Endothelial cell of umbilical vein (primary cell): Measurements from ENCODE around the gene FAM200C. TPM values are rescaled to one million over a fixed set of nuclear protein-coding genes. Genes with fewer than 3 reads are reported as not detected.

Experiments used
- BruUV-seq: library from RNA; stranded (reverse); fragments of 400-500 nt; replicated peaks from 2 replicates; lab custom pipeline; 2021; lab: Mats Ljungman, UMichigan
- CTCF ChIA-PET: fragments of 300-600, 350-600 bp; sonication (Branson Sonifier 250); formaldehyde crosslinking; loops from one replicate; lab custom pipeline; 2021; ENCODE audit warnings: antibody characterized with exemption, inconsistent platforms; lab: Charles Lee
- POLR2A ChIA-PET: fragments of 300-600, 350-600 bp; sonication (Branson Sonifier 250); formaldehyde crosslinking; loops from one replicate; lab custom pipeline; 2021; ENCODE audit warnings: antibody characterized with exemption, inconsistent platforms; lab: Charles Lee
- DNase-seq: peaks from one replicate; pipeline ENCODE4 v3.0.0-alpha.2; 2011; ENCODE audit warnings: low read depth, low spot score
- FAIRE-seq: peaks from 2 replicates; lab custom pipeline; 2011; peaks lifted over from hg19 to GRCh38; lab: Jason Lieb, UNC
- H2AFZ ChIP-seq: 2 replicates; pipeline ENCODE4 v1.6.0; 2012; ENCODE audit warnings: low read depth, low read length, control low read depth, inconsistent platforms
- H3K27ac ChIP-seq: 2 replicates; pipeline ENCODE4 v1.5.1; 2011; ENCODE audit warnings: low read depth, mild to moderate bottlenecking, control low read depth, low read length, moderate library complexity; ENCODE audit not compliant: insufficient read depth
- H3K27me3 ChIP-seq, 2 experiments: 2 replicates each; pipeline versions ENCODE4 v1.6.0 to v1.6.1; 2011; ENCODE audit warnings: low read length in 2 of 2, mixed read lengths in 1 of 2; ENCODE audit not compliant: control insufficient read depth in 2 of 2, insufficient read depth in 2 of 2
- H3K36me3 ChIP-seq, 2 experiments: 2 replicates in 1 of 2; 3 replicates in 1 of 2; pipeline ENCODE4 v1.5.1; 2011; ENCODE audit warnings: low read length in 2 of 2, mild to moderate bottlenecking in 1 of 2, moderate library complexity in 1 of 2; ENCODE audit not compliant: control insufficient read depth in 2 of 2, insufficient read depth in 2 of 2; ENCODE audit errors: extremely low read depth in 1 of 2
- H3K4me1 ChIP-seq: 3 replicates; pipeline ENCODE4 v1.5.1; 2011; ENCODE audit warnings: mild to moderate bottlenecking, low read length; ENCODE audit not compliant: control insufficient read depth, insufficient read depth; ENCODE audit errors: extremely low read depth
- H3K4me2 ChIP-seq: 2 replicates; pipeline ENCODE4 v1.6.1; 2011; ENCODE audit warnings: low read length, control low read depth, mixed read lengths; ENCODE audit not compliant: insufficient read depth
- H3K4me3 ChIP-seq, 3 experiments: fragments of 200-600 bp in 1 of 3; sonication (generic), shearing (Covaris generic) in 1 of 3; replicated peaks in 1 of 3; 2 replicates each; pipeline ENCODE4 v1.5.1; 2011 to 2016; ENCODE audit warnings: control low read depth in 3 of 3, low read length in 3 of 3, mild to moderate bottlenecking in 2 of 3, inconsistent platforms in 1 of 3, low read depth in 1 of 3, moderate library complexity in 1 of 3; ENCODE audit not compliant: insufficient read depth in 1 of 3
- H3K79me2 ChIP-seq: 2 replicates; pipeline ENCODE4 v1.6.0; 2012; ENCODE audit warnings: low read length, inconsistent platforms; ENCODE audit not compliant: control insufficient read depth, insufficient read depth
- H3K9ac ChIP-seq: replicated peaks from 2 replicates; pipeline ENCODE3; 2011; ENCODE audit warnings: low read length, control low read depth; ENCODE audit not compliant: insufficient read depth; ENCODE audit errors: extremely low read depth
- H3K9me1 ChIP-seq: replicated peaks from 3 replicates; pipeline ENCODE4 v1.6.0; 2011; ENCODE audit warnings: mild to moderate bottlenecking, low read length; ENCODE audit not compliant: control insufficient read depth, insufficient read depth; ENCODE audit errors: extremely low read depth
- H3K9me3 ChIP-seq: replicated peaks from 2 replicates; pipeline ENCODE4 v1.5.1; 2012; ENCODE audit warnings: low read length, inconsistent platforms; ENCODE audit not compliant: control insufficient read depth, insufficient read depth
- H4K20me1 ChIP-seq: replicated peaks from 2 replicates; pipeline ENCODE3; 2011; ENCODE audit warnings: mild to moderate bottlenecking, low read length; ENCODE audit not compliant: control insufficient read depth, insufficient read depth; ENCODE audit errors: extremely low read depth
- CTCF ChIP-seq, 2 donors: IDR thresholded peaks; 1 replicate in 1 of 2; 2 replicates in 1 of 2; pipeline ENCODE4 v1.5.1; 2011; ENCODE audit warnings: low read length in 2 of 2, mild to moderate bottlenecking in 2 of 2, moderate library complexity in 2 of 2, control low read depth in 1 of 2, inconsistent platforms in 1 of 2, low read depth in 1 of 2; ENCODE audit not compliant: insufficient read depth in 1 of 2; ENCODE audit errors: extremely low read depth in 1 of 2
- FOS ChIP-seq: IDR thresholded peaks from 2 replicates; pipeline ENCODE4 v1.6.1; 2011; ENCODE audit warnings: mild to moderate bottlenecking, low read length, moderate library complexity, borderline replicate concordance; ENCODE audit not compliant: insufficient read depth
- GATA2 ChIP-seq: IDR thresholded peaks from 2 replicates; pipeline ENCODE4 v1.7.0; 2011; ENCODE audit warnings: low read depth, mild to moderate bottlenecking, moderate library complexity, mixed read lengths, low read length; ENCODE audit not compliant: insufficient read length, insufficient read depth
- MAX ChIP-seq: IDR thresholded peaks from 2 replicates; pipeline ENCODE4 v1.6.1; 2011; ENCODE audit not compliant: insufficient read depth, insufficient read length
- MYC ChIP-seq: IDR thresholded peaks from one replicate; pipeline ENCODE4 v1.6.1; 2011; ENCODE audit warnings: mild to moderate bottlenecking, low read depth, low read length
- POLR2A ChIP-seq: IDR thresholded peaks from 2 replicates; pipeline ENCODE4 v1.6.1; 2012; ENCODE audit warnings: low read depth, mild to moderate bottlenecking, control low read depth, low read length
- POLR2AphosphoS5 ChIP-seq: IDR thresholded peaks from 2 replicates; pipeline ENCODE4 v1.6.1; 2012; ENCODE audit warnings: low read depth, mild to moderate bottlenecking, control low read depth, low read length, moderate library complexity; ENCODE audit not compliant: insufficient read depth
- dilution Hi-C: fragments of 300-500 bp; cut with MboI; formaldehyde crosslinking; loops from one replicate; pipeline ENCODE4 v1.15.0; 2019; ENCODE audit warnings: low sequenced_read_pairs; ENCODE audit not compliant: extremely low pct_ligation_motif_present
- intact Hi-C: fragments of 100-400 bp; cut with micrococcal nuclease; formaldehyde crosslinking; loops from one replicate; pipeline ENCODE4 v1.10.0; 2022
- polyA plus RNA-seq, 4 experiments: library from polyadenylated mRNA; depleted of rRNA in 3 of 4; stranded (reverse) in 3 of 4; unstranded in 1 of 4; fragments of >200 nt; gene quantifications; 2 replicates each; pipeline versions ENCODE4 v1.2.1 to v1.2.3, GENCODE V29; 2011 to 2012; ENCODE audit warnings: missing spikeins in 1 of 4
- total RNA-seq: library from RNA; stranded (reverse); gene quantifications from 2 replicates; pipeline ENCODE4 v1.2.3, GENCODE V29; 2021

The FAM200C gene
- total and polyA plus RNA-seq, 2 donors (not counting 3 experiments of a cell fraction or from before 2014, with no cell fraction given) = 0.76 to 2.7 TPM

- Histone ChIP-seq H3K9me3 (no peaks in the 10 kb centered on the region), H3K4me1 (no peaks in the 10 kb centered on the region), H4K20me1 (no peaks in the 10 kb centered on the region), H3K79me2 (no peaks in the 10 kb centered on the region), H3K36me3 (no peaks in the 10 kb centered on the region), H3K4me3 (no peak overlapping the region), H3K27ac (no peak overlapping the region), H3K27me3 (peaks cover 4 to 10% of the 10 kb centered on the region in 2 experiments), H3K9me1 (no peaks in the 10 kb centered on the region), H2AFZ (no peak overlapping the region), H3K9ac (no peak overlapping the region), H3K4me2 (no peak overlapping the region)
- TF ChIP-seq MYC (no peak), FOS (no peak), POLR2AphosphoS5 (no peak), GATA2 (no peak), MAX (no peak)
- no peak for DNase-seq
- POLR2A ChIA-PET = no interaction called here
- dilution Hi-C loops (no loop called here), intact Hi-C loops (no loop called here)
- CTCF ChIA-PET = interaction anchor here (0.8 to 1.1 kb wide), 2 partner anchors 18 to 342 kb away, joined by 3 read pairs; no protein-coding TSS in a partner anchor
- no peak for FAIRE-seq
- BruUV-seq = no TSS peak
These were observed 36.0 kb downstream of the FAM200C start for GRCh38 chr5:160363660-160364395.

GRCh38 chr5:160363211-160363610, 36.6 kb downstream of the FAM200C start:
- H3K27me3 ChIP-seq = peaks cover 0 to 8% of the 10 kb centered on the region in 2 experiments
- H4K20me1 ChIP-seq = no peaks in the 10 kb centered on the region
- FAIRE-seq (no peak), DNase-seq (no peak)
- no peak overlapping the region for H2AFZ ChIP-seq
- no peaks in the 10 kb centered on the region for H3K9me3 ChIP-seq
- no peaks in the 10 kb centered on the region for H3K4me1 ChIP-seq
- H3K79me2 ChIP-seq = no peaks in the 10 kb centered on the region
- ChIA-PET POLR2A (no interaction called here), CTCF (interaction anchor here (1.1 kb wide), 1 partner anchor 342 kb away, joined by 3 read pairs; no protein-coding TSS in a partner anchor)
- no peak overlapping the region for H3K4me3 ChIP-seq
- intact Hi-C loops = no loop called here
- BruUV-seq = no TSS peak
- dilution Hi-C loops = no loop called here
- H3K36me3 ChIP-seq = no peaks in the 10 kb centered on the region
- H3K4me2 ChIP-seq = no peak overlapping the region
- no peak overlapping the region for H3K27ac ChIP-seq
- no peak for TF ChIP-seq GATA2
- no peak for TF ChIP-seq POLR2AphosphoS5
- TF ChIP-seq POLR2A = no peak
- no peak for TF ChIP-seq CTCF (IDR thresholded peaks at IDR 0.05; ENCODE audit: extremely low read depth in 1 of 2, insufficient read depth in 1 of 2, low read depth in 1 of 2, low read length in 2 of 2)
- TF ChIP-seq MAX = no peak
- H3K9me1 ChIP-seq = no peaks in the 10 kb centered on the region
- no peak overlapping the region for H3K9ac ChIP-seq
